Loucy (cell line): Measurements from ENCODE around the gene MB.

Source experiments
- H2AFZ ChIP-seq: fragments of 200-600 bp; sonication (generic); 2 replicates; pipeline ENCODE4 v1.6.0; 2016; ENCODE audit warnings: antibody characterized with exemption, mild to moderate bottlenecking, low read length, moderate library complexity
- H3F3A ChIP-seq: fragments of 200-600 bp; 2 replicates; pipeline ENCODE4 v1.6.0; 2016; ENCODE audit warnings: antibody characterized with exemption, low read depth, mild to moderate bottlenecking
- H3K27me3 ChIP-seq: fragments of 200-600 bp; sonication (generic); 2 replicates; pipeline ENCODE4 v1.6.1; 2014; ENCODE audit warnings: low read length, mild to moderate bottlenecking; ENCODE audit not compliant: insufficient read depth, poor library complexity, severe bottlenecking
- H3K36me3 ChIP-seq: fragments of 200-600 bp; sonication (generic); 2 replicates; pipeline ENCODE4 v1.6.1; 2016; ENCODE audit warnings: low read length; ENCODE audit not compliant: insufficient read depth
- H3K4me1 ChIP-seq: fragments of 200-600 bp; sonication (generic); 2 replicates; pipeline ENCODE4 v1.5.1; 2014; ENCODE audit warnings: low read length, mild to moderate bottlenecking; ENCODE audit not compliant: insufficient read depth, poor library complexity, severe bottlenecking
- H3K4me2 ChIP-seq: fragments of 200-600 bp; sonication (generic); 2 replicates; pipeline ENCODE4 v1.6.0; 2014; ENCODE audit warnings: antibody characterized with exemption, low read length, low read depth, mild to moderate bottlenecking; ENCODE audit not compliant: poor library complexity, severe bottlenecking
- H3K4me3 ChIP-seq: fragments of 200-600 bp; sonication (generic); 2 replicates; pipeline ENCODE4 v1.5.1; 2014; ENCODE audit warnings: low read length, mild to moderate bottlenecking, mixed read lengths; ENCODE audit not compliant: poor library complexity, severe bottlenecking
- H3K79me2 ChIP-seq: fragments of 200-600 bp; sonication (generic); 2 replicates; pipeline ENCODE4 v1.6.1; 2014; ENCODE audit warnings: low read length; ENCODE audit not compliant: insufficient read depth
- H3K9ac ChIP-seq: fragments of 200-600 bp; sonication (generic); 2 replicates; pipeline ENCODE4 v1.6.0; 2014; ENCODE audit warnings: mild to moderate bottlenecking, low read depth, low read length, moderate library complexity; ENCODE audit not compliant: poor library complexity, severe bottlenecking
- H3K9me2 ChIP-seq: fragments of 200-600 bp; sonication (generic); replicated peaks from 2 replicates; pipeline ENCODE4 v1.6.1; 2016; ENCODE audit warnings: low read depth, low read length, mixed read lengths
- H3K9me3 ChIP-seq: fragments of 200-600 bp; sonication (generic); 2 replicates; pipeline ENCODE4 v1.6.1; 2014; ENCODE audit warnings: mild to moderate bottlenecking, antibody characterized with exemption, low read length, low read depth; ENCODE audit not compliant: insufficient read depth
- H4K20me1 ChIP-seq: fragments of 200-600 bp; sonication (generic); 2 replicates; pipeline ENCODE4 v1.6.0; 2014; ENCODE audit warnings: antibody characterized with exemption, low read length, mild to moderate bottlenecking; ENCODE audit not compliant: insufficient read depth, poor library complexity, severe bottlenecking
- EZH2phosphoT487 ChIP-seq: fragments of 200-600 bp; IDR thresholded peaks from 2 replicates; pipeline ENCODE4 v1.6.1; 2018; ENCODE audit warnings: antibody characterized with exemption, mild to moderate bottlenecking, moderate library complexity, borderline replicate concordance
- TF ChIP-seq, protein P1 (sequence below): fragments of 200-600 bp; sonication (generic); conservative IDR thresholded peaks from 2 replicates; pipeline ENCODE4 v1.5.1; 2014; ENCODE audit warnings: mild to moderate bottlenecking, antibody characterized with exemption, low read length

The MB gene

DNA sequence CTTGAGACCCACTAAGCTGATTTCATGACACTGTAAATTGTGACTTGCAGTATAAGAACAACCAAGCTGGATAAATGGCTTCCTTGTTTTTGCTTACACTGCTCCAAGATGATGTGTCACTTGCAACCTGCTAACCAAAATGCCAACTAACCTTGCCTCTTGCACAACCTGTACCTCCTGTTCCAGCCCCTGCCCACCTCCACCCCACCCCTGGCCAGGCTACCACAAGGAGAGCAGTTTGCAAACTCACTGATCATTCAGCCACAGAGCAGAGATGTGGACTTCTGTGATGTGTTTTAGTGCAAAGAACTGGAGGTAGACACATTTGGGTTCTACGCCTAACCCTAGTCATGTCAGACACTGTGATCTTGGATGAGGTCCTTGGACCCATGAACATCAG, 26.9 kb upstream of the MB start:
- Histone ChIP-seq H3K27me3 (no peaks in the 10 kb centered on the region), H2AFZ (no peak overlapping the region), H3K9me2 (no peaks in the 10 kb centered on the region), H3K4me3 (no peak overlapping the region), H3K9me3 (no peaks in the 10 kb centered on the region), H3K79me2 (peaks cover 9% of the 10 kb centered on the region), H3K36me3 (no peaks in the 10 kb centered on the region), H3K9ac (no peak overlapping the region), H4K20me1 (no peaks in the 10 kb centered on the region), H3K4me1 (peaks cover 14% of the 10 kb centered on the region), H3K4me2 (no peak overlapping the region), H3F3A (no peaks in the 10 kb centered on the region)
- no peak for TF ChIP-seq EZH2phosphoT487
- TF ChIP-seq, protein P1, sequence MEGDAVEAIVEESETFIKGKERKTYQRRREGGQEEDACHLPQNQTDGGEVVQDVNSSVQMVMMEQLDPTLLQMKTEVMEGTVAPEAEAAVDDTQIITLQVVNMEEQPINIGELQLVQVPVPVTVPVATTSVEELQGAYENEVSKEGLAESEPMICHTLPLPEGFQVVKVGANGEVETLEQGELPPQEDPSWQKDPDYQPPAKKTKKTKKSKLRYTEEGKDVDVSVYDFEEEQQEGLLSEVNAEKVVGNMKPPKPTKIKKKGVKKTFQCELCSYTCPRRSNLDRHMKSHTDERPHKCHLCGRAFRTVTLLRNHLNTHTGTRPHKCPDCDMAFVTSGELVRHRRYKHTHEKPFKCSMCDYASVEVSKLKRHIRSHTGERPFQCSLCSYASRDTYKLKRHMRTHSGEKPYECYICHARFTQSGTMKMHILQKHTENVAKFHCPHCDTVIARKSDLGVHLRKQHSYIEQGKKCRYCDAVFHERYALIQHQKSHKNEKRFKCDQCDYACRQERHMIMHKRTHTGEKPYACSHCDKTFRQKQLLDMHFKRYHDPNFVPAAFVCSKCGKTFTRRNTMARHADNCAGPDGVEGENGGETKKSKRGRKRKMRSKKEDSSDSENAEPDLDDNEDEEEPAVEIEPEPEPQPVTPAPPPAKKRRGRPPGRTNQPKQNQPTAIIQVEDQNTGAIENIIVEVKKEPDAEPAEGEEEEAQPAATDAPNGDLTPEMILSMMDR = no peak

DNA sequence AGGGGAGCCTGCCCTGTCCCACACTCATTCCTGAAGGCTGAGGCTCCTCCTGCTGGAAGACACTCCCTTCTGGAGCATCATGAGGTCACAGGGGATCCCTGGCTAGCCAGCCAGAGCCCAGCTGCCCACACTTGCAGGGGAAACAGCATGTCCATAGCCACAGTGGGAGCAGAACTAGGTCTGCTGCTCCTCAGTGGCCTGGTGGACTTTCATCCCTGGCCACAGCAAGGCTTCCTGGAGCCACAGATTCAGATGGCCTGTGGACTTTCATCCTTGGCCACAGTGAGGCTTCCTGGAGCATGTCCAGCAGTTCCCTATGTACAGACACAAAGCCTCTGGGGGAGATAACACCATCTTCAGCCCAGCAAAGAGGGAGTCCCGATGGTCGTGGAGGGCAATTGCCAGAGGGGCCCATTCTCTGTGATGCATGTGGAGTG, 25.2 kb upstream of the MB start:
- no peaks in the 10 kb centered on the region for H3F3A ChIP-seq
- no peaks in the 10 kb centered on the region for H3K79me2 ChIP-seq
- H3K9me2 ChIP-seq = no peaks in the 10 kb centered on the region
- no peaks in the 10 kb centered on the region for H3K36me3 ChIP-seq
- H3K9ac ChIP-seq = no peak overlapping the region
- TF ChIP-seq, protein P1 = no peak
- no peak for TF ChIP-seq EZH2phosphoT487
- no peaks in the 10 kb centered on the region for H4K20me1 ChIP-seq
- no peak overlapping the region for H3K4me2 ChIP-seq
- peaks cover 10% of the 10 kb centered on the region for H3K4me1 ChIP-seq
- no peak overlapping the region for H2AFZ ChIP-seq
- H3K27me3 ChIP-seq = no peaks in the 10 kb centered on the region
- H3K4me3 ChIP-seq = no peak overlapping the region
- no peaks in the 10 kb centered on the region for H3K9me3 ChIP-seq

DNA sequence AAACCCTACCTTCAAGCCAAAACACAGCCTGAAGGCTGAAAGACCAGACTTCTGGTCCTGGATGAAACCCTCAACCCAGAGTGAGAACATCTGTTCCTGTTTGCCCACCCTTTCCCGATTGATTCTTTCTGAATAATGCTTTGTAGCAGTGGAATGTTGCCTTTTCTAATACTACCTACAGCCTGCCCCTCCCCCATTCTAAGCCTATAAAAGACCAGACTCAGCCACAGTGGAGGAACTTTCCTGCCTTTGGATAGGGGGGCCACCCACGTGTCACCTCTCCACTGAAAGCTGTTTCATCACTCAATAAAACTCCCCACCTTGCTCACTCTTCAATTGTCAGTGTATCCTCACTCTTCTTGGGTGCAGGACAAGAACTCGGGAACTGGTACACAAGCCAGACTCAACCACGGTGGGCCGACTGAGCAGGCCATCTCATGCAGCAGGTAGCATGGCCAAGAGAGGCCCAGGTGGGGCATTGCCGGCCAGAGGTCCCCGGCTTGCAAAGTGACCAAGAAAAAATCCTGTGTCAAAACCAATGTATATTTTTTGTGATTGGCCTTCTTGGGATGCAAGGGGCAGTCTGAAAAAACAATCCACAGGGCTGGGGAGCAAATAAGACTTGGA, 24.5 kb upstream of the MB start:
- Histone ChIP-seq H3K4me2 (no peak overlapping the region), H3K9me2 (no peaks in the 10 kb centered on the region), H3K36me3 (no peaks in the 10 kb centered on the region), H2AFZ (no peak overlapping the region), H4K20me1 (no peaks in the 10 kb centered on the region), H3K4me3 (no peak overlapping the region), H3K4me1 (peaks cover 10% of the 10 kb centered on the region), H3K79me2 (no peaks in the 10 kb centered on the region), H3F3A (no peaks in the 10 kb centered on the region), H3K9me3 (no peaks in the 10 kb centered on the region), H3K9ac (no peak overlapping the region), H3K27me3 (no peaks in the 10 kb centered on the region)
- no peak for TF ChIP-seq EZH2phosphoT487
- TF ChIP-seq, protein P1 = no peak
